Measurements from ENCODE around the gene ROBO2.

The ROBO2 gene

DNA sequence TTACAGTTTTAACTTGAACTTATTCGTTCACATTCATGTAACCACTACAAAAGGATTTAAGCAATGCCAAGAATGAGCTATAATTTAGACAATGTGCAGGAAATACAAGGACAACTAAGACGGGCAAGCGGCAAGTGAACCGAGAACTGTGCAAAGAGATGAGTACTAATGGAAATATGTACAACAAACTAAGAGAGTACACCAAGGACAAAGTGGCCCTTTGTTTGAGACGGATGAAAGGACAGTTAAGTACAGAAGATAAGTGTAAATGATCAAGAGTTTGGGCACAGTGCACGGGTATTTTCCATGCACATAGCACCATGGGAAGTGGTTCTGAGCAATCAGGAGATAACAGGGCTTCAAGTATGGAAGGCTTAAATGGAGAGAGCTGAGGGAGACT is 281.7 kb downstream of the ROBO2 start:
- TF ChIP-seq ZFX (IDR thresholded peaks at IDR 0.05; ENCODE audit: borderline replicate concordance) (no peak), CTCF (IDR thresholded peaks at IDR 0.05) (no peak)
- H3K27ac ChIP-seq: no peak overlapping the region

DNA sequence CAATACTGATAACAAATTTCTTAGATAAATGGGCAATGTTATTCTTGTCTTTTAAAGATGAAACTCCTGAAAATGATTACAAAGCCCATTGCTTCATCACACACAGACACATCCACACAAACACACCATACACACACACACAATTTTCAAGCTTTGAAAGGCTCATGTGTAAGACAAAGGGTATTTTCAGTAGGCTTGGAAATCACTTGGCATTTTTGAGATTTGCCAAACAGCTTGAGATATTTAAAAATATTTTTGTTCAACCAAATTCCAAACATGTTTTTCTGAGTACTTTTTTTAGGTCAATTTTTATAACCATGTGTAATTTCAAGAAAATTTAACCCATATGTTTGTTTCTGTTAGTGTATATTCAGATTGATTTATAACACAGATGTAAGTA is 283.7 kb downstream of the ROBO2 start:
- TF ChIP-seq CTCF (IDR thresholded peaks at IDR 0.05) (no peak), ZFX (IDR thresholded peaks at IDR 0.05; ENCODE audit: borderline replicate concordance) (no peak)
- no peak overlapping the region for H3K27ac ChIP-seq

DNA sequence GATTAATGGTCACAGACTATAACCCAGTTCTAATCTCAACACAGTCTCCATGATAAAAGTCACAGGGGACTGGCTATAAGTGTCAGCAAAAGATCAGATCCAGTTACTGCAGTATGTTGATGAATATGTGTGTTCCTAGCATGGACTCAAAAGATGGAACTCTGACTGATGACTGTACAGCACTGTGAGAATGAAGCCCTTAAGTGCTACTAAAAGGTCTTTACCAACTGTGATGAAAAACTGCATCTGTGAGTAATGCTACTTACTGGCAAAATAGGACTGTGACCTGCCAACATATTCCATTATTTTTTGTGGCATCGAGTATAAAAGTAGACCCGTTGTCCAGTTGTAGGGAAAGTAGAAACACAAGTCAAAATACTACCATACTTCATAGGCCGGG is 284.2 kb downstream of the ROBO2 start:
- H3K27ac ChIP-seq: no peak overlapping the region
- no peak for TF ChIP-seq ZFX (IDR thresholded peaks at IDR 0.05; ENCODE audit: borderline replicate concordance)
- TF ChIP-seq CTCF (IDR thresholded peaks at IDR 0.05): no peak

GRCh38 chr3:77325280-77325679 is 285.4 kb downstream of the ROBO2 start:
- TF ChIP-seq CTCF (IDR thresholded peaks at IDR 0.05) (no peak), ZFX (IDR thresholded peaks at IDR 0.05; ENCODE audit: borderline replicate concordance) (no peak)
- H3K27ac ChIP-seq: no peak overlapping the region

- TF ChIP-seq CTCF (IDR thresholded peaks at IDR 0.05): no peak
- H3K27ac ChIP-seq: no peak overlapping the region
These were observed 285.8 kb downstream of the ROBO2 start for GRCh38 chr3:77325702-77326101.

DNA sequence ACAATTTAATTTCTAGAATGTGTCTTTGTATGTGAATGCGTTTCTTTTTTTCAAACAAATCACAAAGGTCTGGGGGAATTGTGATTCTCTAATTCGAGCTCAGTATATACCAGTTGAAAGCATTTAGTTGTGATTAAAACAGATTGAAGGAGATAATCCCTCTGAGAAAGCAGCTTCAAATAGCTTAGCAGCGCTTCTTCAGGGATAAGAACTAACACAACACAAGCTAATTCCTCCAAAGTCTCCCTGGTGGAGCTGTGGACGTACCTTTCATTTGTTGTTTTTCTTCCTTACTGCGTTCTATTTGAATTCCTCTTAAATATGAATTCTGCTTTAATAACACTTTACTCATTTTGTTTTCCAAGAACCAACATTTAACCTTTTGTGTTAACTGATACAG is 286.7 kb downstream of the ROBO2 start:
- TF ChIP-seq CTCF (IDR thresholded peaks at IDR 0.05): no peak
- TF ChIP-seq ZFX (IDR thresholded peaks at IDR 0.05; ENCODE audit: borderline replicate concordance): no peak
- H3K27ac ChIP-seq: no peak overlapping the region

DNA sequence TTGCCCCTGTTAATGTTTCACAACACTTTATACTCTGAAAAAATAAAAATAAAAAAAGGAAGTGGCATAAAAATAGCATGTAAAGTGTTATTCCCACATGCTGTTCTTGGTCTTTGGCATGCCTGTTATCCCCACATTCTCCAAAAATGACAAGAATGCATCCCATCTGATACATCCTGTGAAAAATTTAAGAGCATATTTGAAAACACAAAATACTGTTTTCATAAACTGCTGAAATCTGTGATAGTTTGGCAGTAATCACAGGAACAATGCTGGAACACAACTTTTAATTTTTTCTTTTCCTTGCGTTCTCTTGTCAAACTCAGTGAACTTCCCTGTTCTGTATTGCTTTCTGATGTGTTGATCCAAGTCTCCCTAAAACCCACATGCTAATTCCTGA is 288.8 kb downstream of the ROBO2 start:
- no peak overlapping the region for H3K27ac ChIP-seq
- TF ChIP-seq CTCF (IDR thresholded peaks at IDR 0.05) (no peak), ZFX (IDR thresholded peaks at IDR 0.05; ENCODE audit: borderline replicate concordance) (no peak)

Measured in 22Rv1 (cell line).